ENCODE measurements around the gene SIX1. TPM values are rescaled to one million over a fixed set of nuclear protein-coding genes. Genes with fewer than 3 reads are reported as not detected.

Gene SIX1
- total and polyA plus RNA-seq, 5 experiments from 2014 or later = not detected

GRCh38 chr14:60652674-60653651, 3.7 kb upstream of the SIX1 start:
- peaks cover 0 to 8% (median under 1%) of the 10 kb centered on the region in 3 donors for H3K36me3 Mint-ChIP-seq
- H3K4me1 Mint-ChIP-seq = peaks cover 26 to 80% (median 72%) of the 10 kb centered on the region in 4 donors
- no peaks in the 10 kb centered on the region for H3K9me3 Mint-ChIP-seq
- peak overlapping the region in 1 of 10 donors; percentile 13 for H3K27ac Mint-ChIP-seq
- H3K27me3 Mint-ChIP-seq = peaks cover 58 to 90% (median 72%) of the 10 kb centered on the region in 5 donors
- POLR2A ChIA-PET = no interaction called here
- peak overlapping the region; percentile 22 to 76 (median 64) for H3K4me3 Mint-ChIP-seq
- ATAC-seq = peak in 1 of 2 donors; percentile 22
- no peak for DNase-seq

GRCh38 chr14:60651796-60652673, 2.8 kb upstream of the SIX1 start:
- H3K4me3 Mint-ChIP-seq = peak overlapping the region; percentile 15 to 76 (median 58)
- peaks cover 26 to 84% (median 72%) of the 10 kb centered on the region in 4 donors for H3K4me1 Mint-ChIP-seq
- no peaks in the 10 kb centered on the region for H3K9me3 Mint-ChIP-seq
- peaks cover 53 to 92% (median 76%) of the 10 kb centered on the region in 5 donors for H3K27me3 Mint-ChIP-seq
- ATAC-seq (peak; percentile 27 to 28), DNase-seq (no peak)
- peaks cover 0 to 6% (median 0%) of the 10 kb centered on the region in 3 donors for H3K36me3 Mint-ChIP-seq
- H3K27ac Mint-ChIP-seq = no peak overlapping the region
- POLR2A ChIA-PET = no interaction called here

GRCh38 chr14:60651086-60651795, 2.0 kb upstream of the SIX1 start:
- ATAC-seq (no peak), DNase-seq (no peak)
- H3K4me1 Mint-ChIP-seq = peaks cover 26 to 85% (median 73%) of the 10 kb centered on the region in 4 donors
- no peak overlapping the region for H3K27ac Mint-ChIP-seq
- no peaks in the 10 kb centered on the region for H3K9me3 Mint-ChIP-seq
- H3K36me3 Mint-ChIP-seq = peaks cover 0 to 6% (median 0%) of the 10 kb centered on the region in 3 donors
- peak overlapping the region in 9 of 10 donors; percentile 15 to 76 (median 59) for H3K4me3 Mint-ChIP-seq
- POLR2A ChIA-PET = no interaction called here
- H3K27me3 Mint-ChIP-seq = peaks cover 54 to 96% (median 79%) of the 10 kb centered on the region in 5 donors

DNA sequence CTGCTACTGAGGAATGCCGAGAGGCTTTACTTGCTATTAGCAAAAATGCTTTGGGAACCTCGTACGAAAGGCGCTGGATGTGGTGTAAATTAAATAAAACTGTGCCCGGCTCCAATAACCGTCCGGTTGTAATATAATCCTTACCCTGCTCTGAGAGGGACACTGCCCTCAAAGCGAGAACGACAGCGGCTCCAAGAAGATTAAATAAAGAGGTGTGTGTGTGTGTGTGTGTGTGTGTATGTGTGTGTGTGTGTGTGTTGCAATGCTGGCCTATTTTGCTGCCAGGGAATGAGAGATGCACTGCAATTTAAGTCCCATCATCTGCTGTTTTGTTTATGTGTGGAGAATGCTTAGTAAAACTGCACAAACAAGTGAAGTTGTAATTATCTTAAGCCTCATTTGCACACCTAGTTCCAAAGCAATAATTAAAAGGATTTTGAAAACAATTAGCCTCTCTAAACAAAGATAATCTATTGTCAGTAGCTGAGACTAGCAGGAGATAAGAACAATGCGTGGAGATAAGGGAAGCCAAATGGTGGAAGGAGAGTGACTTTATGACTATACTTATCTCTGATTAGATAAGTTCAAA, 1.2 kb upstream of the SIX1 start:
- Mint-ChIP-seq H3K4me1 (peaks cover 21 to 84% (median 67%) of the 10 kb centered on the region in 4 donors), H3K36me3 (peaks cover 0 to 6% (median 0%) of the 10 kb centered on the region in 3 donors), H3K9me3 (no peaks in the 10 kb centered on the region), H3K4me3 (peak overlapping the region in 5 of 10 donors; percentile 54 to 67 (median 58)), H3K27ac (no peak overlapping the region), H3K27me3 (peaks cover 50 to 96% (median 77%) of the 10 kb centered on the region in 5 donors)
- POLR2A ChIA-PET = no interaction called here
- ATAC-seq (no peak), DNase-seq (no peak)

DNA sequence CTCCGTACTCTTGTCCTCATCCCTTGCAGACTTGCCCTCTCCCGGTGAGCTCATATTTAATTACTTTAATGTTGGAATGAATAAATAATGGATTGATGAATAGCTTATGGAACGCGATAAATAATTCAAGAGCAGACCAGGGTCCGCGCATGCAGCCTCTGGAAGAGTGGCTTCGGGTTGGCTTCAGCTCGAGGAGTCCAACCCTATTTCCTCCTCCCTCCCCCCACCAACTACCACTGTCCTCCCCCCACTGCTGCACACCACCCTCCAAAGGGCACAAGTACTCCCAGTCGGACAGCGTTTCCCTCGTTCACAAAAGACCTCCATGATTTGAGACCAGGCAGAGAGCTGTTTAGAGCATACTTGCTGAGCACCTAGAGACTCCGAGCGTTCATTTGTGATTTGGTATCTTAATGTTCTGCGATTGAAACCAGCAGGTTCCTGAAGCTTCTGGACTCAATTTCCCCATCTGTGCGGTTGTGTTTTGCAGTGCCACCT, 647 bp upstream of the SIX1 start:
- peaks cover 49 to 96% (median 77%) of the 10 kb centered on the region in 5 donors for H3K27me3 Mint-ChIP-seq
- H3K36me3 Mint-ChIP-seq = peaks cover 0 to 6% (median 0%) of the 10 kb centered on the region in 3 donors
- H3K4me1 Mint-ChIP-seq = peaks cover 18 to 78% (median 62%) of the 10 kb centered on the region in 4 donors
- H3K27ac Mint-ChIP-seq = peak overlapping the region in 1 of 10 donors; percentile 31
- POLR2A ChIA-PET = no interaction called here
- peak overlapping the region; percentile 40 to 77 (median 58) for H3K4me3 Mint-ChIP-seq
- DNase-seq = no peak
- no peaks in the 10 kb centered on the region for H3K9me3 Mint-ChIP-seq
- no peak for ATAC-seq

DNA sequence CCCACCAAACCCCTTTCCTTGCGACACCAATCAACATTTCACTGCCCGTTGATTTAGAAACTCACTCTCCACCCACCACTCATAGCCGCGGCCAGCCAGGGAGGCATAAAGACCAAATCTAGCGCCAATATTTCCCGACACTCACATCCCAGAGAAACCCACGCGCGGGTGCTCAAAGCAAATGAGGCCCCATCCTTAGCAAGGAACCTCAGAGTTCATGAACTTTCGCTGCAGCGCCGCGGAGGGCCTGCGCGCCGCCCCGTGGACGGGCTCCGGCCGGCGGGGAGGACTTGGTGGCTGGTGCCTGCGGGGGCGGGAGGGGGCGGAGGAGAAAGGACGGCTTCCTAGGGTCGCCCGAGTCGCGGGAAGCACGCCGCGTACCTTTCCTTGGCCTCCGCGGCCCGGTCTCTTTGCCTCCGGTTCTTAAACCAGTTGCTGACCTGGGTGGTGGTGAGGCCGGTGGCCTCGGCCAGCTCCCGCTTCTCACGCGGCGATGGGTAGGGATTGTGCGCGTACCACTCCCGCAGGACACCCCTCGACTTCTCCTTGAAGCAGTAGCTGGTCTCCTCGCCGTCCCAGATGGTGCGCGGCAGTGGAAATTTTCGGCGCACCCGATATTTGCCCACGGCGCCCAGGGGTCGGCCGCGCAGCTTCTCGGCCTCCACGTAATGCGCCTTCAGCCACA, 886 bp downstream of the SIX1 start:
- POLR2A ChIA-PET = no interaction called here
- Mint-ChIP-seq H3K27ac (no peak overlapping the region), H3K36me3 (no peaks in the 10 kb centered on the region), H3K4me1 (peaks cover 19 to 69% (median 55%) of the 10 kb centered on the region in 4 donors), H3K27me3 (peaks cover 53 to 96% (median 77%) of the 10 kb centered on the region in 5 donors), H3K9me3 (no peaks in the 10 kb centered on the region), H3K4me3 (peak overlapping the region; percentile 33 to 78 (median 60))
- DNase-seq (no peak), ATAC-seq (no peak)

DNA sequence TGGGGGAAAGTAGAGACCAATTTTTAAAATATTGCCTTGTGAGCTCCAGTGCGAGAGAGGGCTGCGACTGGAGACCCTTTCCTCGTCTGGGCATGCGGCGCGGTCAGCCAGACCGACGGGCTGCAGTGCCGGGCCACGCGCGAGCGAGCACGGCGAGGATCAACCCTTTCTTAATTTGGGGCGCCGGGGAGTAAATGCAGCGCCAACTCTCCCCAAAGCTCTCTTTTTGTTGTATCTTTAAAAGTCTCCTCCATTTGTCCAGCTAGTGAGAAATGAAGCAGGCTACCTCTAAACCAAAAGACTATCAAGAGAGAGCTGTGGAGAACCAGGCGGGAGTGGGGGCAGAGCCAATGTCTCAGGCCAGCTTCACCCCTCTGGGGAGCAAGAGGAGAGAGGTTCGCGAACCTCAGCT, 1.4 kb downstream of the SIX1 start:
- DNase-seq = no peak
- ATAC-seq = no peak
- Mint-ChIP-seq H3K4me3 (peak overlapping the region; percentile 33 to 78 (median 60)), H3K36me3 (no peaks in the 10 kb centered on the region), H3K4me1 (peaks cover 17 to 69% (median 55%) of the 10 kb centered on the region in 4 donors), H3K27ac (no peak overlapping the region), H3K9me3 (no peaks in the 10 kb centered on the region), H3K27me3 (peaks cover 52 to 96% (median 78%) of the 10 kb centered on the region in 5 donors)
- POLR2A ChIA-PET = no interaction called here

- Mint-ChIP-seq H3K27me3 (peaks cover 52 to 96% (median 81%) of the 10 kb centered on the region in 5 donors), H3K4me3 (peak overlapping the region; percentile 28 to 78 (median 66)), H3K27ac (no peak overlapping the region), H3K4me1 (peaks cover 16 to 65% (median 51%) of the 10 kb centered on the region in 4 donors), H3K9me3 (no peaks in the 10 kb centered on the region), H3K36me3 (no peaks in the 10 kb centered on the region)
- DNase-seq (no peak), ATAC-seq (no peak)
- POLR2A ChIA-PET = no interaction called here
Measured at GRCh38 chr14:60647081-60647836, 2.0 kb downstream of the SIX1 start.

GRCh38 chr14:60646226-60646818, 3.0 kb downstream of the SIX1 start:
- Mint-ChIP-seq H3K36me3 (no peaks in the 10 kb centered on the region), H3K9me3 (no peaks in the 10 kb centered on the region), H3K4me1 (peaks cover 12 to 64% (median 47%) of the 10 kb centered on the region in 4 donors), H3K27me3 (peaks cover 47 to 96% (median 77%) of the 10 kb centered on the region in 5 donors), H3K4me3 (peak overlapping the region in 2 of 10 donors; percentile 7 to 11), H3K27ac (no peak overlapping the region)
- DNase-seq (no peak), ATAC-seq (no peak)
- POLR2A ChIA-PET = no interaction called here

GRCh38 chr14:60645126-60645741, 4.0 kb downstream of the SIX1 start:
- POLR2A ChIA-PET = no interaction called here
- no peaks in the 10 kb centered on the region for H3K9me3 Mint-ChIP-seq
- ATAC-seq = no peak
- H3K4me3 Mint-ChIP-seq = no peak overlapping the region
- H3K36me3 Mint-ChIP-seq = no peaks in the 10 kb centered on the region
- H3K27me3 Mint-ChIP-seq = peaks cover 48 to 96% (median 78%) of the 10 kb centered on the region in 5 donors
- H3K4me1 Mint-ChIP-seq = peaks cover 12 to 58% (median 46%) of the 10 kb centered on the region in 4 donors
- DNase-seq = no peak
- no peak overlapping the region for H3K27ac Mint-ChIP-seq
